Activated T-cell treated with anti-CD3 and anti-CD28 coated beads for 48 hours (primary cell): ENCODE results near the gene SETD2.

Source experiments
- DNase-seq: peaks from one replicate; pipeline ENCODE4 v3.0.0-alpha.2; 2020; ENCODE audit warnings: low read depth

The SETD2 gene

GRCh38 chr3:46984591-46985459 lies 179.1 kb downstream of the SETD2 start:
- DNase-seq: no peak

GRCh38 chr3:46982546-46982945 lies 181.4 kb downstream of the SETD2 start:
- DNase-seq: no peak

GRCh38 chr3:46981932-46982471 lies 181.9 kb downstream of the SETD2 start:
- no peak for DNase-seq

- no peak for DNase-seq
These were observed 183.9 kb downstream of the SETD2 start for GRCh38 chr3:46979958-46980497.

GRCh38 chr3:46978985-46979944 lies 184.6 kb downstream of the SETD2 start, which contains the start of gene NBEAL2:
Gene NBEAL2 (plus strand): TSS chr3:46979666. CDS start chr3:46979862, 196 bp downstream.
- peak; percentile 96 for DNase-seq

GRCh38 chr3:46978381-46978780 lies 185.5 kb downstream of the SETD2 start:
- DNase-seq: no peak

GRCh38 chr3:46977811-46978195 lies 186.1 kb downstream of the SETD2 start:
- DNase-seq: no peak

GRCh38 chr3:46976326-46977190 lies 187.4 kb downstream of the SETD2 start, which contains the start of gene CCDC12:
Gene CCDC12 (minus strand): TSS chr3:46976745. CDS start chr3:46976732, 13 bp downstream.
- DNase-seq: peak; percentile 85

- DNase-seq: no peak
These were observed 189.3 kb downstream of the SETD2 start for GRCh38 chr3:46974421-46975171.

GRCh38 chr3:46972396-46972795 lies 191.5 kb downstream of the SETD2 start:
- DNase-seq: no peak

- no peak for DNase-seq
These were observed 192.2 kb downstream of the SETD2 start for GRCh38 chr3:46971742-46972141.

GRCh38 chr3:46971151-46971550 lies 192.8 kb downstream of the SETD2 start:
- DNase-seq: no peak

- no peak for DNase-seq
These were observed 193.4 kb downstream of the SETD2 start for GRCh38 chr3:46970391-46971091.

GRCh38 chr3:46968783-46969428 lies 195.0 kb downstream of the SETD2 start:
- DNase-seq: no peak

GRCh38 chr3:46966811-46967210 lies 197.1 kb downstream of the SETD2 start:
- no peak for DNase-seq
